CD14-positive monocyte (primary cell): ENCODE data around the gene PXDC1. TPM values are rescaled to one million over a fixed set of nuclear protein-coding genes. Genes with fewer than 3 reads are reported as not detected.

Source experiments
- DNase-seq, 3 donors: peaks; one replicate each; pipeline ENCODE4 v3.0.0-alpha.2; 2011 to 2022
- H2AFZ ChIP-seq: 2 replicates; pipeline ENCODE4 v1.6.0; 2012; ENCODE audit warnings: mild to moderate bottlenecking, low read depth, low read length, inconsistent platforms; ENCODE audit not compliant: insufficient read depth, poor library complexity, severe bottlenecking
- H3K27ac ChIP-seq, 2 donors: 1 replicate in 1 of 2; 2 replicates in 1 of 2; pipeline ENCODE4 v1.5.1; 2012 to 2013; ENCODE audit warnings: low read length in 2 of 2, control low read depth in 1 of 2, inconsistent platforms in 1 of 2, low read depth in 1 of 2, mild to moderate bottlenecking in 1 of 2
- H3K27me3 ChIP-seq, 2 donors: one replicate each; pipeline versions ENCODE4 v1.6.0 to v1.6.1; 2011 to 2013; ENCODE audit warnings: low read length in 2 of 2; ENCODE audit not compliant: control insufficient read depth in 2 of 2, insufficient read depth in 2 of 2
- H3K36me3 ChIP-seq, 2 donors: replicated peaks in 1 of 2; 1 replicate in 1 of 2; 2 replicates in 1 of 2; pipeline versions ENCODE4 v1.5.1 to v1.6.1; 2012 to 2013; ENCODE audit warnings: low read length in 2 of 2, control low read depth in 1 of 2, inconsistent platforms in 1 of 2, mild to moderate bottlenecking in 1 of 2; ENCODE audit not compliant: insufficient read depth in 2 of 2, control insufficient read depth in 1 of 2
- H3K4me1 ChIP-seq, 2 donors: 1 replicate in 1 of 2; 2 replicates in 1 of 2; pipeline versions ENCODE4 v1.5.1 to v1.6.1; 2012 to 2013; ENCODE audit warnings: low read length in 2 of 2, control low read depth in 1 of 2, inconsistent platforms in 1 of 2, mild to moderate bottlenecking in 1 of 2, moderate library complexity in 1 of 2; ENCODE audit not compliant: insufficient read depth in 2 of 2, control insufficient read depth in 1 of 2
- H3K4me2 ChIP-seq: replicated peaks from 2 replicates; pipeline ENCODE3; 2012; ENCODE audit warnings: low read length, moderate library complexity, mild to moderate bottlenecking; ENCODE audit not compliant: poor library complexity, severe bottlenecking; ENCODE audit errors: extremely low read depth
- H3K4me3 ChIP-seq, 3 experiments: fragments of 200-600 bp in 1 of 3; sonication (generic) in 1 of 3; replicated peaks in 1 of 3; 1 replicate in 2 of 3; 2 replicates in 1 of 3; pipeline ENCODE4 v1.5.1; 2011 to 2013; ENCODE audit warnings: low read length in 3 of 3, mild to moderate bottlenecking in 3 of 3, control low read depth in 2 of 3, low read depth in 2 of 3, inconsistent platforms in 1 of 3, moderate library complexity in 1 of 3
- H3K79me2 ChIP-seq: 2 replicates; pipeline ENCODE4 v1.6.0; 2012; ENCODE audit warnings: mild to moderate bottlenecking, control low read depth, inconsistent platforms, low read length, moderate library complexity; ENCODE audit not compliant: insufficient read depth
- H3K9ac ChIP-seq: 2 replicates; pipeline ENCODE4 v1.6.0; 2017; ENCODE audit warnings: low read length, mild to moderate bottlenecking; ENCODE audit not compliant: insufficient read depth, poor library complexity, severe bottlenecking
- H3K9me3 ChIP-seq, 2 donors: replicated peaks in 1 of 2; 1 replicate in 1 of 2; 2 replicates in 1 of 2; pipeline versions ENCODE4 v1.5.1 to v1.6.1; 2012 to 2013; ENCODE audit warnings: low read length in 2 of 2, control low read depth in 1 of 2; ENCODE audit not compliant: control insufficient read depth in 1 of 2, insufficient read depth in 1 of 2
- H4K20me1 ChIP-seq: 2 replicates; pipeline ENCODE4 v1.6.0; 2012; ENCODE audit warnings: mild to moderate bottlenecking, low read length, control low read depth, moderate library complexity; ENCODE audit not compliant: insufficient read depth
- H3K27ac Mint-ChIP-seq, 7 donors: one replicate each; pipeline ENCODE4 v1.8.0; 2020; ENCODE audit warnings: mild to moderate bottlenecking in 7 of 7, mixed read lengths in 7 of 7, moderate library complexity in 6 of 7, inconsistent platforms in 2 of 7
- H3K27me3 Mint-ChIP-seq, 3 donors: one replicate each; pipeline ENCODE4 v1.8.0; 2021 to 2022; ENCODE audit warnings: low read depth in 3 of 3, mild to moderate bottlenecking in 3 of 3, mixed read lengths in 3 of 3, moderate library complexity in 3 of 3, inconsistent platforms in 1 of 3
- H3K36me3 Mint-ChIP-seq, 2 donors: one replicate each; pipeline ENCODE4 v1.8.0; 2020; ENCODE audit warnings: mixed read lengths in 2 of 2, inconsistent platforms in 1 of 2, mild to moderate bottlenecking in 1 of 2
- H3K4me1 Mint-ChIP-seq: one replicate; pipeline ENCODE4 v1.8.0; 2020; ENCODE audit warnings: mild to moderate bottlenecking, mixed read lengths
- H3K4me3 Mint-ChIP-seq, 2 donors: one replicate each; pipeline ENCODE4 v1.8.0; 2020; ENCODE audit warnings: mild to moderate bottlenecking in 2 of 2, mixed read lengths in 2 of 2, moderate library complexity in 1 of 2
- H3K9me3 Mint-ChIP-seq, 7 donors: one replicate each; pipeline ENCODE4 v1.8.0; 2020 to 2022; ENCODE audit warnings: mixed read lengths in 7 of 7, mild to moderate bottlenecking in 6 of 7, moderate library complexity in 6 of 7, inconsistent platforms in 2 of 7
- CTCF ChIP-seq: fragments of 200-600 bp; IDR thresholded peaks from one replicate; pipeline ENCODE4 v1.8.0; 2022; ENCODE audit warnings: antibody characterized with exemption, mild to moderate bottlenecking
- WGBS: methylation state at CpG from one replicate; pipeline ENCODE4 v1.1.5; 2013; ENCODE audit warnings: missing lambda C conversion rate; ENCODE audit not compliant: insufficient coverage; 5-methylcytosine and 5-hydroxymethylcytosine counted together
- intact Hi-C, 2 donors: fragments of 100-400 bp; cut with micrococcal nuclease; formaldehyde crosslinking; loops; one replicate each; pipeline versions ENCODE4 v1.15.0 to v1.15.1; 2023
- polyA plus RNA-seq, 3 donors: library from polyadenylated mRNA; depleted of rRNA in 1 of 3; unstranded in 2 of 3; stranded (reverse) in 1 of 3; fragments of 300-500 nt in 2 of 3; fragments of >200 nt in 1 of 3; fragmentation: Illumina TruSeq in 2 of 3; gene quantifications; 1 replicate in 2 of 3; 2 replicates in 1 of 3; pipeline ENCODE4 v1.2.3, GENCODE V29; 2012 to 2021

Gene PXDC1
- polyA plus RNA-seq, 3 donors = 0.48 to 0.92 (median 0.55) TPM

GRCh38 chr6:3745566-3746118 lies 5.9 kb downstream of the PXDC1 start:
- H3K4me2 ChIP-seq = no peak overlapping the region
- 54% methylated on average over 3 of the region's 4 CpGs for WGBS
- H3K9ac ChIP-seq = no peak overlapping the region
- no peaks in the 10 kb centered on the region for H3K36me3 ChIP-seq
- DNase-seq = no peak
- H4K20me1 ChIP-seq = no peaks in the 10 kb centered on the region
- H3K4me1 ChIP-seq = peaks cover 12 to 23% of the 10 kb centered on the region in 2 donors
- H3K79me2 ChIP-seq = no peaks in the 10 kb centered on the region
- H3K9me3 Mint-ChIP-seq = no peaks in the 10 kb centered on the region
- no peak for TF ChIP-seq CTCF
- peaks cover 2% of the 10 kb centered on the region in 2 donors for H3K36me3 Mint-ChIP-seq
- no peaks in the 10 kb centered on the region for H3K9me3 ChIP-seq
- no peak overlapping the region for H3K27ac Mint-ChIP-seq
- H3K27ac ChIP-seq = no peak overlapping the region
- no peak overlapping the region for H3K4me3 ChIP-seq
- peaks cover 25 to 32% (median 29%) of the 10 kb centered on the region in 3 donors for H3K27me3 Mint-ChIP-seq
- H3K4me1 Mint-ChIP-seq = peaks cover 22% of the 10 kb centered on the region
- H2AFZ ChIP-seq = no peak overlapping the region
- H3K27me3 ChIP-seq = peaks cover 7 to 21% of the 10 kb centered on the region in 2 donors
- intact Hi-C loops = loop anchor here in 1 of 2 donors (5.0 kb wide), 1 partner anchor 262 kb away; no protein-coding TSS in a partner anchor
- H3K4me3 Mint-ChIP-seq = no peak overlapping the region

GRCh38 chr6:3744901-3745470 lies 6.5 kb downstream of the PXDC1 start:
- intact Hi-C loops = loop anchor here (5.0 kb wide), 3 partner anchors 247 to 412 kb away; no protein-coding TSS in a partner anchor

More at GRCh38 chr6:3744901-3745470, 6.5 kb downstream of the PXDC1 start:
- Histone ChIP-seq H3K27me3 (peaks cover 6 to 16% of the 10 kb centered on the region in 2 donors), H3K79me2 (no peaks in the 10 kb centered on the region), H3K9ac (no peak overlapping the region), H2AFZ (no peak overlapping the region), H3K4me3 (no peak overlapping the region), H3K36me3 (no peaks in the 10 kb centered on the region), H3K9me3 (no peaks in the 10 kb centered on the region), H3K4me1 (peaks cover 12 to 17% of the 10 kb centered on the region in 2 donors), H4K20me1 (no peaks in the 10 kb centered on the region), H3K27ac (no peak overlapping the region), H3K4me2 (no peak overlapping the region)
- TF ChIP-seq CTCF = no peak
- no peak overlapping the region for H3K27ac Mint-ChIP-seq
- H3K4me3 Mint-ChIP-seq = no peak overlapping the region
- H3K36me3 Mint-ChIP-seq = peaks cover 2% of the 10 kb centered on the region in 2 donors
- H3K27me3 Mint-ChIP-seq = peaks cover 20 to 26% (median 24%) of the 10 kb centered on the region in 3 donors
- no peak for DNase-seq
- H3K4me1 Mint-ChIP-seq = peaks cover 20% of the 10 kb centered on the region
- 97% methylated on average over 19 of the region's 20 CpGs for WGBS
- H3K9me3 Mint-ChIP-seq = no peaks in the 10 kb centered on the region
